B cell (primary cell): Measurements from ENCODE around the gene GRAMD2A. TPM values are rescaled to one million over a fixed set of nuclear protein-coding genes. Genes with fewer than 3 reads are reported as not detected.

ENCODE experiments used
- ATAC-seq: fragments of 200-7000 bp; cut with Tn5 transposase; one replicate; pipeline ENCODE4 v1.10.0; 2021; ENCODE audit warnings: low read depth, mild to moderate bottlenecking, moderate number of reproducible peaks, moderate library complexity
- CTCF ChIA-PET: fragments of 350-600 bp; sonication (Branson Sonifier 250); formaldehyde crosslinking; loops from one replicate; lab custom pipeline; 2021; ENCODE audit warnings: antibody characterized with exemption, inconsistent platforms; lab: Charles Lee
- POLR2A ChIA-PET: fragments of 350-600 bp; sonication (Branson Sonifier 250); formaldehyde crosslinking; loops from one replicate; lab custom pipeline; 2021; ENCODE audit warnings: antibody characterized with exemption; lab: Charles Lee
- DNase-seq: peaks from one replicate; pipeline ENCODE4 v3.0.0; 2013
- H2AFZ ChIP-seq: 2 replicates; pipeline ENCODE4 v1.6.1; 2012; ENCODE audit warnings: mild to moderate bottlenecking, low read depth, low read length; ENCODE audit not compliant: insufficient read depth, poor library complexity, severe bottlenecking
- H3K27ac ChIP-seq, 2 donors: 1 replicate in 1 of 2; 2 replicates in 1 of 2; pipeline ENCODE4 v1.5.1; 2012 to 2013; ENCODE audit warnings: low read length in 2 of 2, mild to moderate bottlenecking in 2 of 2, moderate library complexity in 1 of 2
- H3K27me3 ChIP-seq, 4 experiments: fragments of 200-600 bp in 1 of 4; sonication (generic) in 1 of 4; replicated peaks in 1 of 4; 1 replicate in 2 of 4; 2 replicates in 2 of 4; pipeline versions ENCODE4 v1.6.1 to v1.7.0; 2013 to 2016; ENCODE audit warnings: low read length in 3 of 4, mild to moderate bottlenecking in 2 of 4, mixed read lengths in 1 of 4, moderate library complexity in 1 of 4; ENCODE audit not compliant: insufficient read depth in 4 of 4, control insufficient read depth in 3 of 4; ENCODE audit errors: control extremely low read depth in 1 of 4
- H3K36me3 ChIP-seq, 2 experiments: replicated peaks in 1 of 2; 1 replicate in 1 of 2; 2 replicates in 1 of 2; pipeline versions ENCODE4 v1.6.1 to v1.7.1; 2013; ENCODE audit warnings: low read length in 1 of 2; ENCODE audit not compliant: insufficient read depth in 2 of 2, control insufficient read depth in 1 of 2; ENCODE audit errors: control extremely low read depth in 1 of 2, extremely low read depth in 1 of 2
- H3K4me1 ChIP-seq, 2 donors: fragments of 200-600 bp in 1 of 2; sonication (generic) in 1 of 2; 1 replicate in 1 of 2; 2 replicates in 1 of 2; pipeline versions ENCODE4 v1.5.1 to v1.6.1; 2013 to 2017; ENCODE audit warnings: low read length in 2 of 2; ENCODE audit not compliant: control insufficient read depth in 2 of 2, insufficient read depth in 2 of 2
- H3K4me2 ChIP-seq: replicated peaks from 2 replicates; pipeline ENCODE3; 2012; ENCODE audit warnings: mild to moderate bottlenecking, low read depth, low read length; ENCODE audit not compliant: poor library complexity, severe bottlenecking
- H3K4me3 ChIP-seq, 5 experiments: fragments of 200-600 bp in 1 of 5; sonication (generic) in 1 of 5; 1 replicate in 3 of 5; 2 replicates in 2 of 5; pipeline versions ENCODE4 v1.5.1 to v1.7.0; 2011 to 2016; ENCODE audit warnings: low read length in 4 of 5, mild to moderate bottlenecking in 4 of 5, low read depth in 2 of 5, control low read depth in 1 of 5, moderate library complexity in 1 of 5; ENCODE audit not compliant: insufficient read depth in 1 of 5; ENCODE audit errors: control extremely low read depth in 1 of 5, extremely low read depth in 1 of 5
- H3K79me2 ChIP-seq: fragments of 200-600 bp; sonication (generic); one replicate; pipeline ENCODE4 v1.6.0; 2016; ENCODE audit warnings: low read length; ENCODE audit not compliant: control insufficient read depth, insufficient read depth
- H3K9ac ChIP-seq: fragments of 200-600 bp; sonication (generic); 2 replicates; pipeline ENCODE4 v1.6.1; 2017; ENCODE audit warnings: mild to moderate bottlenecking, low read length, moderate library complexity
- H3K9me3 ChIP-seq, 3 donors: one replicate each; pipeline versions ENCODE4 v1.6.1 to v1.7.1; 2013; ENCODE audit warnings: low read length in 2 of 3; ENCODE audit not compliant: control insufficient read depth in 2 of 3, insufficient read depth in 1 of 3; ENCODE audit errors: control extremely low read depth in 1 of 3
- H4K20me1 ChIP-seq: 2 replicates; pipeline ENCODE4 v1.6.0; 2012; ENCODE audit warnings: mild to moderate bottlenecking, low read length; ENCODE audit not compliant: insufficient read depth, control insufficient read depth, poor library complexity, severe bottlenecking
- H3K27ac Mint-ChIP-seq: one replicate; pipeline ENCODE4 v1.8.0; 2021; ENCODE audit warnings: mixed read lengths
- H3K27me3 Mint-ChIP-seq: one replicate; pipeline ENCODE4 v1.8.0; 2021; ENCODE audit warnings: mixed read lengths
- H3K4me1 Mint-ChIP-seq: one replicate; pipeline ENCODE4 v1.8.0; 2021; ENCODE audit warnings: mixed read lengths
- H3K4me3 Mint-ChIP-seq: one replicate; pipeline ENCODE4 v1.8.0; 2021; ENCODE audit warnings: mixed read lengths
- H3K9me3 Mint-ChIP-seq: one replicate; pipeline ENCODE4 v1.8.0; 2022; ENCODE audit warnings: mixed read lengths; ENCODE audit not compliant: insufficient read depth
- CTCF ChIP-seq: fragments of 200-600 bp; IDR thresholded peaks from one replicate; pipeline ENCODE4 v1.8.0; 2022; ENCODE audit warnings: antibody characterized with exemption, mild to moderate bottlenecking
- EZH2 ChIP-seq: IDR thresholded peaks from 2 replicates; pipeline ENCODE4 v1.6.1; 2012; ENCODE audit warnings: borderline replicate concordance, low read depth, mild to moderate bottlenecking, moderate library complexity, low read length; ENCODE audit not compliant: insufficient read depth, poor library complexity, severe bottlenecking
- WGBS: methylation state at CpG from one replicate; pipeline ENCODE4 v1.1.5; 2013; ENCODE audit warnings: missing lambda C conversion rate; ENCODE audit not compliant: insufficient coverage; 5-methylcytosine and 5-hydroxymethylcytosine counted together
- intact Hi-C: fragments of 100-400 bp; cut with micrococcal nuclease; formaldehyde crosslinking; loops from one replicate; pipeline ENCODE4 v1.10.0; 2022
- polyA plus RNA-seq: library from polyadenylated mRNA; depleted of rRNA; stranded (reverse); fragments of >200 nt; gene quantifications from 2 replicates; pipeline ENCODE4 v1.2.3, GENCODE V29; 2012
- total RNA-seq, 2 donors: library from RNA; stranded (reverse); fragments of 120-200 nt in 1 of 2; gene quantifications; 1 replicate in 1 of 2; 2 replicates in 1 of 2; pipeline versions ENCODE4 v1.2.3 to v1.2.4, GENCODE V29; 2013 to 2022

Gene GRAMD2A
- total and polyA plus RNA-seq, 2 donors (not counting 1 experiment from before 2014, with no cell fraction given) = not detected

- Histone ChIP-seq H3K79me2 (no peaks in the 10 kb centered on the region), H2AFZ (no peak overlapping the region), H3K27me3 (peaks cover 0 to 26% (median 6%) of the 10 kb centered on the region in 4 experiments), H3K36me3 (no peaks in the 10 kb centered on the region), H3K27ac (no peak overlapping the region), H3K9me3 (no peaks in the 10 kb centered on the region), H3K4me2 (no peak overlapping the region), H3K4me3 (no peak overlapping the region), H4K20me1 (no peaks in the 10 kb centered on the region), H3K4me1 (peaks cover 6 to 10% of the 10 kb centered on the region in 2 donors), H3K9ac (no peak overlapping the region)
- WGBS = no CpG with 5 or more reads among the region's 3 CpGs
- CTCF ChIA-PET = interaction anchor here (9.5 kb wide), 1 partner anchor 94 kb away, joined by 137 read pairs; no protein-coding TSS in a partner anchor
- Mint-ChIP-seq H3K27ac (no peak overlapping the region), H3K4me3 (no peak overlapping the region), H3K9me3 (no peaks in the 10 kb centered on the region), H3K27me3 (peaks cover 35% of the 10 kb centered on the region), H3K4me1 (peaks cover 8% of the 10 kb centered on the region)
- DNase-seq (no peak), ATAC-seq (no peak)
- no peak for TF ChIP-seq EZH2
- no peak for TF ChIP-seq CTCF
- intact Hi-C loops = no loop called here
- POLR2A ChIA-PET = no interaction called here
Observed at GRCh38 chr15:72192416-72192815, 5.2 kb downstream of the GRAMD2A start.

GRCh38 chr15:72189250-72189902 is 8.2 kb downstream of the GRAMD2A start:
- H3K4me1 ChIP-seq = no peaks in the 10 kb centered on the region
- Mint-ChIP-seq H3K4me3 (no peak overlapping the region), H3K4me1 (no peaks in the 10 kb centered on the region), H3K27ac (no peak overlapping the region), H3K9me3 (no peaks in the 10 kb centered on the region), H3K27me3 (peaks cover 32% of the 10 kb centered on the region)
- WGBS = 100% methylated on average over 1 of the region's 2 CpGs
- ChIA-PET POLR2A (no interaction called here), CTCF (interaction anchor here (0.6 kb wide), 1 partner anchor 36 kb away, joined by 4 read pairs; no protein-coding TSS in a partner anchor)
- ATAC-seq (no peak), DNase-seq (no peak)
- H3K4me2 ChIP-seq = no peak overlapping the region
- no peaks in the 10 kb centered on the region for H3K36me3 ChIP-seq
- H3K27ac ChIP-seq = no peak overlapping the region
- H3K9me3 ChIP-seq = no peaks in the 10 kb centered on the region
- H3K27me3 ChIP-seq = peaks cover 0 to 14% (median 10%) of the 10 kb centered on the region in 4 experiments
- intact Hi-C loops = no loop called here
- H2AFZ ChIP-seq = no peak overlapping the region
- H3K9ac ChIP-seq = no peak overlapping the region
- TF ChIP-seq CTCF (no peak), EZH2 (no peak)
- H3K79me2 ChIP-seq = no peaks in the 10 kb centered on the region
- H3K4me3 ChIP-seq = no peak overlapping the region
- no peaks in the 10 kb centered on the region for H4K20me1 ChIP-seq
